Neural crest cell (in vitro differentiated cells): ENCODE results near the gene APC. TPM values are rescaled to one million over a fixed set of nuclear protein-coding genes. Genes with fewer than 3 reads are reported as not detected.
A peak's percentile ranks its signal among the peaks of the same experiment; 100 is the strongest.
"Not testable (repeated sequence)": the region's sequence is repeated elsewhere in the genome, so short reads cannot be mapped to it uniquely, and the experiment has no call there.

ENCODE experiments used
- DNase-seq: peaks from one replicate; pipeline ENCODE4 v3.0.0; 2021; ENCODE audit warnings: low read depth, mixed read lengths, low spot score
- H3K27ac Mint-ChIP-seq: one replicate; pipeline ENCODE4 v1.8.0; 2021; ENCODE audit warnings: mild to moderate bottlenecking, mixed read lengths; ENCODE audit not compliant: unreplicated experiment
- H3K27me3 Mint-ChIP-seq: 2 replicates; pipeline ENCODE4 v1.8.0; 2021; ENCODE audit warnings: low read depth, mild to moderate bottlenecking, mixed read lengths
- H3K36me3 Mint-ChIP-seq: 2 replicates; pipeline ENCODE4 v1.8.0; 2021; ENCODE audit warnings: low read depth, mild to moderate bottlenecking, mixed read lengths
- H3K4me1 Mint-ChIP-seq: 2 replicates; pipeline ENCODE4 v1.8.0; 2021; ENCODE audit warnings: mixed read lengths
- H3K4me3 Mint-ChIP-seq: one replicate; pipeline ENCODE4 v1.8.0; 2021; ENCODE audit warnings: mild to moderate bottlenecking, mixed read lengths
- H3K9me3 Mint-ChIP-seq: 2 replicates; pipeline ENCODE4 v1.8.0; 2021; ENCODE audit warnings: mixed read lengths
- total RNA-seq: library from RNA; stranded (reverse); gene quantifications from 2 replicates; pipeline ENCODE4 v1.2.1, GENCODE V29; 2021
- TF ChIP-seq, protein P1 (sequence below): fragments of 200-600 bp; sonication (generic); conservative IDR thresholded peaks from 2 replicates; pipeline ENCODE4 v1.5.0; 2021; ENCODE audit warnings: antibody characterized with exemption, mild to moderate bottlenecking

Gene APC
- total RNA-seq, 1 donor from 2014 or later, result 48.4 TPM

DNA sequence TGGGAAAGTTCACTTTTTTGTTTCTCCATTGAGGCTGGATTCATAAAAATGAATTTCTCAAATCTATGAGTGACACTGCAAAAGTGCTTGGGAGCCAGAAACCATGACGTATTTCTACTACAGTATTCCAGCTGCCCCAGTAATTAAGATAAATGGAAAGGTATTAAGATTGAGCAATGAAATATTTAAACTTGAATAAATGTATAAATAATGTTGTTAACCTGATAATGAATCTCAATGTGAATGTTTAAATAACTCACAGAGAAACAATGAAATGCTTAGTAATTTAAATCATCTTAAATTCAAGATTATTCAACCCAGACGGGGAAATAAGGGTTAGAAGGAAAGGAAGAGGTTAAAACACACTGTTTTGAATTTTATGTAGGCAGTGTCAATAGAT, 112.2 kb downstream of the APC start:
- TF ChIP-seq, protein P1, sequence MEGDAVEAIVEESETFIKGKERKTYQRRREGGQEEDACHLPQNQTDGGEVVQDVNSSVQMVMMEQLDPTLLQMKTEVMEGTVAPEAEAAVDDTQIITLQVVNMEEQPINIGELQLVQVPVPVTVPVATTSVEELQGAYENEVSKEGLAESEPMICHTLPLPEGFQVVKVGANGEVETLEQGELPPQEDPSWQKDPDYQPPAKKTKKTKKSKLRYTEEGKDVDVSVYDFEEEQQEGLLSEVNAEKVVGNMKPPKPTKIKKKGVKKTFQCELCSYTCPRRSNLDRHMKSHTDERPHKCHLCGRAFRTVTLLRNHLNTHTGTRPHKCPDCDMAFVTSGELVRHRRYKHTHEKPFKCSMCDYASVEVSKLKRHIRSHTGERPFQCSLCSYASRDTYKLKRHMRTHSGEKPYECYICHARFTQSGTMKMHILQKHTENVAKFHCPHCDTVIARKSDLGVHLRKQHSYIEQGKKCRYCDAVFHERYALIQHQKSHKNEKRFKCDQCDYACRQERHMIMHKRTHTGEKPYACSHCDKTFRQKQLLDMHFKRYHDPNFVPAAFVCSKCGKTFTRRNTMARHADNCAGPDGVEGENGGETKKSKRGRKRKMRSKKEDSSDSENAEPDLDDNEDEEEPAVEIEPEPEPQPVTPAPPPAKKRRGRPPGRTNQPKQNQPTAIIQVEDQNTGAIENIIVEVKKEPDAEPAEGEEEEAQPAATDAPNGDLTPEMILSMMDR, result no peak
- Mint-ChIP-seq H3K36me3 (no peaks in the 10 kb centered on the region), H3K27ac (no peak overlapping the region), H3K27me3 (peaks cover 17% of the 10 kb centered on the region), H3K4me1 (peaks cover 4% of the 10 kb centered on the region), H3K9me3 (peaks cover 5% of the 10 kb centered on the region), H3K4me3 (no peak overlapping the region)
- no peak for DNase-seq

DNA sequence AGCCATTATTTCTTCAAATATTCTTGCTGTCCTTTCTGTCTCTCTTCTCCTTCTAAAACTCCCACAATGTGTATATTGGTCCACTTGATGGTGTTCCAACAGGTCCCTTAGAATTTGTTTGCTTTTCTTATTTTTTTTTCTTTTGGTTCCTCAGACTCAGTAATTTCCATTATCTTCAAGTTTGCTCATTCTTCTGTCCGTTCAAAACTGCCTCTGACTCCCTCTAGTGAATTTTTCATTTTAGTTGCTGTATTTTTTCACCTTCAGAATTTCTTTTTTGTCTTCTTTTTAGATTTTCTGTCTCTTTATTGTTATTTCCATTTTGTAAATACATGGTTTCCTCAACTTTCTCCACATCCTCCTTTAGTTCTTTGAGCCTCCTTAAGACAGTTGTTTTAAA, 117.0 kb downstream of the APC start:
- H3K27me3 Mint-ChIP-seq, result peaks cover 45% of the 10 kb centered on the region
- H3K4me3 Mint-ChIP-seq, result no peak overlapping the region
- H3K36me3 Mint-ChIP-seq, result no peaks in the 10 kb centered on the region
- H3K27ac Mint-ChIP-seq, result no peak overlapping the region
- DNase-seq, result no peak
- H3K9me3 Mint-ChIP-seq, result peaks cover 7% of the 10 kb centered on the region
- no peaks in the 10 kb centered on the region for H3K4me1 Mint-ChIP-seq
- TF ChIP-seq, protein P1, result no peak

DNA sequence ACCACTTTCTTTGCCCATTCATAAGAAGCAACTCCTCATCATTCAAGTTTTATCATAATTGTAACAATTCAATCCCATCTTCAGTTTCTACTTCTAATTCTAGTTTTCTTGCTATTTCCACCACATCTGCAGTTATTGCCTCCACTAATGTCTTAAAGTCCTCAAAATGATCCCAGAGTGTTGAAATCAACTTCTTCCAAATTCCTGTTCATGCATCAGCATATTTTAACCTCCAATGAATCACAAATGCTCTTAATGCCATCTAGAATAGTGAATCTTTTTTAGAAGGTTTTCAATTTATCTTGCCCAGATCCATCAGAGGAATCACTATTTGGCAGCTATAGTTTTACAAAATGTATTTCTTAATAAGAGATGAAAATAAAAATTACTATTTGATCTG, 120.2 kb downstream of the APC start:
- peaks cover 42% of the 10 kb centered on the region for H3K27me3 Mint-ChIP-seq
- peaks cover 7% of the 10 kb centered on the region for H3K36me3 Mint-ChIP-seq
- peaks cover 21% of the 10 kb centered on the region for H3K4me1 Mint-ChIP-seq
- H3K27ac Mint-ChIP-seq, result no peak overlapping the region
- peaks cover 11% of the 10 kb centered on the region for H3K9me3 Mint-ChIP-seq
- DNase-seq, result no peak
- no peak overlapping the region for H3K4me3 Mint-ChIP-seq
- TF ChIP-seq, protein P1, result no peak

DNA sequence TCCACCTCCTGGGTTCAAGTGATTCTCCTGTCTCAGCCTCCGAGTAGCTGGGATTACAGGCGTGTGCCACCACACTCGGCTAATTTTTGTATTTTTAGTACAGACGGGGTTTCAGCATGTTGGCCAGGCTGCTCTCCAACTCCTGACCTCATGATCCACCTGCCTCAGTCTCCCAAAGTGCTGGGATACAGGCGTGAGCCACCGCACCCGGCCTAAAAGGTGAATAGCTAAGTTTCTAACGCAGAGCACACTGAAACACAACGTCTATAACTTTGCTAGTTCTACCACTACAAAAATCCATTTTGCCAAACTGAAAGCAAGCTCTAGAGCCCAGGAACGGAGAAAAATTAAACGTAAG, 122.9 kb downstream of the APC start:
- DNase-seq, H3K9me3 Mint-ChIP-seq: not testable (repeated sequence)
- H3K27ac Mint-ChIP-seq, result peak overlapping the region; percentile 96

DNA sequence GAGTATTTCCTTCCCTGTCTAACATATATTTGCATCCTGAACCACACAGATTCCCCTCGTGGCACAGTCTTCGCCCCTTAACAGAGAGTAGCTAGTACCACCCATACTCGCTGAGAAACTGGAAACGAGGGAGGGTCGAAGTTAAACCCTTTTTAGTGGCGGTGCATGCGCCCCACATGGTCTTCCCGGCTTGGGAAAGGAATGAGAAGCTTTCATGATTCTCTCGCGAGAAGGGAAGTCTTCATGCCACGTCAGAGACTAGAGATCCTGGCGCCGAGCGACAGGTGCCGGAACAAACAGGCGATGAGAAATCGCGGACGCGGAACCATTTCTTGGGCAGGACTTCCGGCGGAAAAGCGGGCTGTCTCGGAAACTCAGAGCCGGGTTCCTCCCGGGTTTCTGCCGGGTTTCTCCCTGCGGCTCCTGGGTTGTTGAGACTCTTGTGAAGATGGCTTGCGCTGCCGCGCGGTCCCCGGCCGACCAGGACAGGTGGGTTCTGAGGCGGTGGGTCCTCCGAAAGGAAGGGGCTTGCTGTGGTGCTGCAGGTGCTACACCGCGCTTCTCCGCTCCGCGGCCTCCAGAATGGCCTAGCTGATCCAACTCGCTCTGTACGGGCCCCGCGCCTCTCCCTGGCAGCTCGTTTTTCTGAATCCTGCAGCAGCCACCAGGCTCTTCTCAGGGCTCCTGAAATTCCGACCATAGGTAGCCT, 123.4 kb downstream of the APC start, which contains the start of gene SRP19:
Gene SRP19 (plus strand): TSS at position 359 of the 709 bp plus-strand sequence. CDS start 90 bp downstream, at position 449.
- TF ChIP-seq, protein P1, result peak; percentile 26
- peak; percentile 82 for DNase-seq
- H3K36me3 Mint-ChIP-seq, result peaks cover 7% of the 10 kb centered on the region
- H3K4me3 Mint-ChIP-seq, result peak within 1 kb of the TSS; percentile 97
- H3K9me3 Mint-ChIP-seq, result peaks cover 6% of the 10 kb centered on the region
- H3K27ac Mint-ChIP-seq, result peak within 1 kb of the TSS; percentile 96
- peaks cover 21% of the 10 kb centered on the region for H3K27me3 Mint-ChIP-seq
- H3K4me1 Mint-ChIP-seq, result peaks cover 31% of the 10 kb centered on the region

More for the DNA sequence above, 122.9 kb downstream of the APC start:
- H3K36me3 Mint-ChIP-seq, result not testable (repeated sequence)
- Mint-ChIP-seq H3K27me3 (peaks cover 26% of the 10 kb centered on the region), H3K4me3 (peak overlapping the region; percentile 97), H3K4me1 (peaks cover 31% of the 10 kb centered on the region)

DNA sequence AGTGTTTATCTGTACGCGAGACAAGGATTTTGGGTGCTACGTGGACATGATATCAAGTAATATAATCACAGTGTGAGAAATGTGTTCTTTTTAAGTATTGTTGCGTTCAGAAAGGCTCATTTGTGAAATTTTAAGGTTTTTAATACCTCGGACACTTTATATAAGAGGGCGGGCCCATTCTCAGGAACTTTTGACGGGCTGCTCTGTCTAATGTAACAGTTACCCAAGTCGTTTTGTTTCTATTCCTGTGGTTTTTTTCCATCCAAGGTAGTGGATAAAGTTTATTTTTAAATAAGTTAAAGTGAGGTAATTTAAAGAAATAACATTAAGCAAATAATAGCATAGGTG, 123.9 kb downstream of the APC start:
- peak overlapping the region; percentile 96 for H3K27ac Mint-ChIP-seq
- no peak for DNase-seq
- peak overlapping the region; percentile 97 for H3K4me3 Mint-ChIP-seq
- H3K36me3 Mint-ChIP-seq, result peaks cover 7% of the 10 kb centered on the region
- H3K4me1 Mint-ChIP-seq, result peaks cover 32% of the 10 kb centered on the region
- TF ChIP-seq, protein P1, result no peak
- peaks cover 6% of the 10 kb centered on the region for H3K9me3 Mint-ChIP-seq
- peaks cover 15% of the 10 kb centered on the region for H3K27me3 Mint-ChIP-seq
